Uterus (tissue), 2 donors: ENCODE results near the gene PID1.

ENCODE experiments used
- CTCF ChIP-seq, 4 experiments: fragments of 200-600 bp in 2 of 4; fragments of 450-650 bp in 2 of 4; sonication (generic) in 2 of 4; IDR thresholded peaks; one replicate each; pipeline ENCODE4 v1.5.1; 2016 to 2019; ENCODE audit warnings: antibody characterized with exemption in 4 of 4, mild to moderate bottlenecking in 2 of 4, moderate library complexity in 1 of 4
- POLR2A ChIP-seq, 2 donors: fragments of 450-650 bp; IDR thresholded peaks; one replicate each; pipeline ENCODE4 v1.6.1; 2016; ENCODE audit warnings: antibody characterized with exemption in 2 of 2, mild to moderate bottlenecking in 1 of 2, moderate library complexity in 1 of 2

DNA sequence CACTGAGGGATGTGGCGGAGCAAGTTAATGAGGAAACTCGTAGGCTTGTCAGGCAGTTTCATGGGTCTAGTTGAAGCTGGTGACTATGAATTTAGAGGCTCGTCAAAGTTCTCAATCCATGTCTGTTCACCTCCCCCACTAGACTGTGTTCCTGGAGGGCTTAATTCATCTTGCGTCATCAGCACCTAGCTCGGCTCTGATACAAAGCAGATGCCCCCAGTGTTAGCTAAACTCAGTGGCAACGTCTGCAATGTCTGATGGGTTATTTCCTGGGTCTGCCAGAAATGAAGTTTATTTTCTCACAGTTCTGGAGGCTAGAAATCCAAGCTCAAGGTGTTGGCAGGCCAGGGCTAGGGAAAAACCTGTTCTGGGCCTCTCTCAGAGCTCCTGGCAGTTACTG is 140.6 kb downstream of the PID1 start:
- TF ChIP-seq CTCF (IDR thresholded peaks at IDR 0.05) (no peak), POLR2A (IDR thresholded peaks at IDR 0.05) (no peak)
